GM12878 (cell line): ENCODE data around the gene GAB1. TPM values are rescaled to one million over a fixed set of nuclear protein-coding genes. Genes with fewer than 3 reads are reported as not detected.

ENCODE experiments used
- ATAC-seq: fragments of 200-7000 bp; cut with Tn5 transposase; 3 replicates; pipeline ENCODE4 v1.9.1; 2020; ENCODE audit warnings: mild to moderate bottlenecking, moderate library complexity
- BruUV-seq: library from RNA; stranded (reverse); fragments of 400-500 nt; replicated peaks from 2 replicates; lab custom pipeline; 2021; lab: Mats Ljungman, UMichigan
- CTCF ChIA-PET: fragments of 300-600 bp; sonication (Branson Sonifier 250); formaldehyde crosslinking; extraction: SDS; loops from one replicate; lab custom pipeline; 2021; ENCODE audit warnings: inconsistent platforms; lab: Yijun Ruan, JAX
- POLR2A ChIA-PET: fragments of 350-600 bp; formaldehyde crosslinking; extraction: SDS; loops from one replicate; lab custom pipeline; 2021; ENCODE audit warnings: inconsistent platforms; lab: Charles Lee
- RAD21 ChIA-PET: fragments of 300-600 bp; sonication (Branson Sonifier 250); formaldehyde crosslinking; loops from one replicate; lab custom pipeline; 2023; ENCODE audit warnings: antibody characterized with exemption; ENCODE audit not compliant: unreplicated experiment; lab: Charles Lee
- SMC1A ChIA-PET: fragments of 300-600 bp; sonication (Branson Sonifier 250); formaldehyde crosslinking; loops from one replicate; lab custom pipeline; 2023; ENCODE audit not compliant: unreplicated experiment, uncharacterized antibody; lab: Charles Lee
- DNase-seq: peaks from one replicate; pipeline ENCODE4 v3.0.0-alpha.2; 2011; ENCODE audit warnings: low read depth, low spot score
- FAIRE-seq: peaks from 3 replicates; lab custom pipeline; 2011; peaks lifted over from hg19 to GRCh38; lab: Jason Lieb, UNC
- H2AFZ ChIP-seq: 2 replicates; pipeline ENCODE4 v1.6.0; 2011; ENCODE audit warnings: low read depth, low read length, control low read depth; ENCODE audit not compliant: control insufficient read depth
- H3K27ac ChIP-seq: 2 replicates; pipeline ENCODE4 v1.5.1; 2011; ENCODE audit warnings: control low read depth; ENCODE audit not compliant: control insufficient read depth, insufficient read depth
- H3K27me3 ChIP-seq, 2 experiments: replicated peaks in 1 of 2; 2 replicates each; pipeline versions ENCODE4 v1.6.0 to v1.6.1; 2011; ENCODE audit warnings: low read length in 1 of 2; ENCODE audit not compliant: control insufficient read depth in 2 of 2, insufficient read depth in 2 of 2
- H3K36me3 ChIP-seq, 2 experiments: 2 replicates each; pipeline ENCODE4 v1.5.1; 2011; ENCODE audit warnings: low read length in 1 of 2; ENCODE audit not compliant: control insufficient read depth in 2 of 2, insufficient read depth in 2 of 2
- H3K4me1 ChIP-seq: 2 replicates; pipeline ENCODE4 v1.6.1; 2011; ENCODE audit warnings: mild to moderate bottlenecking, low read length, moderate library complexity, mixed read lengths; ENCODE audit not compliant: control insufficient read depth, insufficient read depth
- H3K4me2 ChIP-seq: 2 replicates; pipeline ENCODE4 v1.6.0; 2011; ENCODE audit warnings: control low read depth; ENCODE audit not compliant: control insufficient read depth, insufficient read depth
- H3K4me3 ChIP-seq: fragments of 200-600 bp; sonication (generic); 2 replicates; pipeline ENCODE4 v1.5.1; 2016
- H3K79me2 ChIP-seq: 2 replicates; pipeline ENCODE4 v1.6.0; 2011; ENCODE audit warnings: low read length; ENCODE audit not compliant: control insufficient read depth, insufficient read depth
- H3K9ac ChIP-seq: 2 replicates; pipeline ENCODE4 v1.8.0; 2011; ENCODE audit warnings: low read length, control low read depth, mixed read lengths; ENCODE audit not compliant: control insufficient read depth, insufficient read depth
- H3K9me3 ChIP-seq: replicated peaks from 3 replicates; pipeline ENCODE4 v1.5.1; 2011; ENCODE audit warnings: mild to moderate bottlenecking, low read length; ENCODE audit not compliant: control insufficient read depth, insufficient read depth
- H4K20me1 ChIP-seq: 2 replicates; pipeline ENCODE4 v1.6.0; 2011; ENCODE audit not compliant: control insufficient read depth, insufficient read depth
- ATF7 ChIP-seq: fragments of 450-650 bp; IDR thresholded peaks from 2 replicates; pipeline ENCODE4 v1.6.1; 2016; ENCODE audit warnings: low read depth, mild to moderate bottlenecking
- SUPT20H ChIP-seq: IDR thresholded peaks from 2 replicates; pipeline ENCODE4 v1.6.1; 2011; ENCODE audit warnings: low read depth, mild to moderate bottlenecking, low read length, moderate library complexity, borderline replicate concordance; ENCODE audit not compliant: control insufficient read depth
- YBX1 ChIP-seq: fragments of 450-650 bp; IDR thresholded peaks from 2 replicates; pipeline ENCODE4 v1.6.1; 2016; ENCODE audit warnings: antibody characterized with exemption
- WGBS: methylation state at CpG from one replicate; pipeline ENCODE4 v1.1.6; 2016; ENCODE audit warnings: low lambda C conversion rate; ENCODE audit not compliant: insufficient replicate concordance, insufficient coverage; ENCODE audit errors: missing lambda C conversion rate; 5-methylcytosine and 5-hydroxymethylcytosine counted together
- in situ Hi-C: fragments of 300-500 bp; cut with MboI; formaldehyde crosslinking; loops from 9 replicates; pipeline ENCODE4 v1.14.3; 2018; ENCODE audit warnings: mixed read lengths
- intact Hi-C: fragments of 100-400 bp; cut with micrococcal nuclease; formaldehyde crosslinking; loops from one replicate; pipeline ENCODE4 v1.14.2; 2022; ENCODE audit not compliant: unreplicated experiment
- polyA plus RNA-seq, 11 experiments: library from polyadenylated mRNA; depleted of rRNA in 4 of 11; unstranded in 6 of 11; stranded (reverse) in 5 of 11; fragments of >200 nt; fragmentation: Nextera tagmentation in 4 of 11; fragmentation: Illumina TruSeq in 1 of 11; extraction: Ambion mirVana in 4 of 11; extraction: Trizol in 1 of 11; gene quantifications; 1 replicate in 1 of 11; 2 replicates in 10 of 11; pipeline versions ENCODE4 v1.2.1 to v1.2.3, GENCODE V29; 2011 to 2016; ENCODE audit warnings: inconsistent platforms in 2 of 11, missing spikeins in 2 of 11, low read depth in 1 of 11
- total RNA-seq, 4 experiments: library from RNA; depleted of rRNA in 3 of 4; stranded (reverse); fragments of >200 nt in 3 of 4; fragmentation: Illumina TruSeq in 1 of 4; extraction: Trizol in 1 of 4; gene quantifications; 2 replicates each; pipeline versions ENCODE4 v1.2.1 to v1.2.3, GENCODE V29; 2013 to 2021
- TF ChIP-seq, protein P1 (sequence below): fragments of 450-650 bp; IDR thresholded peaks from 2 replicates; pipeline ENCODE4 v1.6.1; 2016; ENCODE audit warnings: mild to moderate bottlenecking
- TF ChIP-seq, protein P2 (sequence below): fragments of 450-650 bp; IDR thresholded peaks from 2 replicates; pipeline ENCODE4 v1.6.1; 2016; ENCODE audit warnings: mild to moderate bottlenecking
- TF ChIP-seq, protein P3 (sequence below): IDR thresholded peaks from 2 replicates; pipeline ENCODE4 v1.6.1; 2012; ENCODE audit warnings: low read depth, low read length, improper control_type of control experiment
- TF ChIP-seq, protein P4 (sequence below): IDR thresholded peaks from 2 replicates; pipeline ENCODE4 v1.6.1; 2012; ENCODE audit warnings: mild to moderate bottlenecking, low read depth, low read length

Gene GAB1
- total and polyA plus RNA-seq, 10 of the 15 experiments (the other 5 are each of a cell fraction or from before 2014, with no cell fraction given): 0.37 to 5.3 (median 3.2) TPM

DNA sequence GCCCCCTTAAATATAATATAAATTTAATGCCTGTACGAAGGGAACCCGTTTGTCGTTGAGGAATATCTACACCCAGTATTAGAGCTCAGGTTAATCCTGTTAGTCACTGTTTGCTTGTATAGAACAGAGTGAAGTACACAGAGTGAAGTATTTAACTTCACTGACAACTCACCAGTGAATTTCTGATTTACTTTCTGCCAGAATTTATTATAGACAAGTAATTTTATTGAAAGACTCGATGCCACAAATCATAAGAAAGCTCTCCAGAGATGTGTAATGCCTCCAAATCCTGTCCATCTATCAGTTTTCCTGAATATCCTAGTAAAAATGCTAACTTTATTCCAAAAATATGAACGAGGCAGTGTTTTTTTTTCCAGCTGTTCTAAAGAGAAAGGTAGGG lies 1.6 kb downstream of the GAB1 start:
- BruUV-seq: no TSS peak
- ATAC-seq (no peak), DNase-seq (no peak)
- peaks cover 2% of the 10 kb centered on the region; the same call in 1 of the 2 replicates for H4K20me1 ChIP-seq
- CTCF ChIA-PET: interaction anchor here (0.9 to 4.1 kb wide), 8 partner anchors 15 to 222 kb away, joined by 3 to 38 read pairs (median 6); no protein-coding TSS in a partner anchor
- no peak for TF ChIP-seq YBX1
- TF ChIP-seq, protein P1, sequence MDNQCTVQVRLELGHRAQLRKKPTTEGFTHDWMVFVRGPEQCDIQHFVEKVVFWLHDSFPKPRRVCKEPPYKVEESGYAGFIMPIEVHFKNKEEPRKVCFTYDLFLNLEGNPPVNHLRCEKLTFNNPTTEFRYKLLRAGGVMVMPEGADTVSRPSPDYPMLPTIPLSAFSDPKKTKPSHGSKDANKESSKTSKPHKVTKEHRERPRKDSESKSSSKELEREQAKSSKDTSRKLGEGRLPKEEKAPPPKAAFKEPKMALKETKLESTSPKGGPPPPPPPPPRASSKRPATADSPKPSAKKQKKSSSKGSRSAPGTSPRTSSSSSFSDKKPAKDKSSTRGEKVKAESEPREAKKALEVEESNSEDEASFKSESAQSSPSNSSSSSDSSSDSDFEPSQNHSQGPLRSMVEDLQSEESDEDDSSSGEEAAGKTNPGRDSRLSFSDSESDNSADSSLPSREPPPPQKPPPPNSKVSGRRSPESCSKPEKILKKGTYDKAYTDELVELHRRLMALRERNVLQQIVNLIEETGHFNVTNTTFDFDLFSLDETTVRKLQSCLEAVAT: 0 out of 2 replicates have a peak, but pooled peaks have one; percentile 16
- TF ChIP-seq, all 136 proteins: peak for 1
- Histone ChIP-seq H3K9me3 (no peaks in the 10 kb centered on the region), H3K9ac (no peak overlapping the region), H3K27me3 (0 out of 4 replicates have a peak, but pooled peaks cover 1 to 3% of the 10 kb centered on the region in 2 experiments), H3K4me3 (no peak overlapping the region), H3K4me1 (no peaks in the 10 kb centered on the region; the same call in 1 of the 2 replicates), H3K79me2 (no peaks in the 10 kb centered on the region; the same call in 1 of the 2 replicates), H3K4me2 (no peak overlapping the region), H2AFZ (no peak overlapping the region), H3K27ac (no peak overlapping the region), H3K36me3 (no peaks in the 10 kb centered on the region)
- intact Hi-C loops (loop anchor here (5.0 kb wide), 2 partner anchors 144 to 151 kb away; no protein-coding TSS in a partner anchor), in situ Hi-C loops (no loop called here)
- FAIRE-seq: no peak
- WGBS: 62% methylated on average over 5 of the region's 5 CpGs
- SMC1A ChIA-PET: interaction anchor here (0.8 to 8.0 kb wide), 8 partner anchors 10 to 80 kb away, joined by 3 to 62 read pairs (median 10); no protein-coding TSS in a partner anchor
- RAD21 ChIA-PET: interaction anchor here (0.9 to 5.7 kb wide), 5 partner anchors 10 to 64 kb away, joined by 3 to 61 read pairs (median 16); no protein-coding TSS in a partner anchor
- POLR2A ChIA-PET: interaction anchor here (0.7 to 9.7 kb wide), 5 partner anchors 17 to 122 kb away, joined by 3 to 94 read pairs (median 12); no protein-coding TSS in a partner anchor

DNA sequence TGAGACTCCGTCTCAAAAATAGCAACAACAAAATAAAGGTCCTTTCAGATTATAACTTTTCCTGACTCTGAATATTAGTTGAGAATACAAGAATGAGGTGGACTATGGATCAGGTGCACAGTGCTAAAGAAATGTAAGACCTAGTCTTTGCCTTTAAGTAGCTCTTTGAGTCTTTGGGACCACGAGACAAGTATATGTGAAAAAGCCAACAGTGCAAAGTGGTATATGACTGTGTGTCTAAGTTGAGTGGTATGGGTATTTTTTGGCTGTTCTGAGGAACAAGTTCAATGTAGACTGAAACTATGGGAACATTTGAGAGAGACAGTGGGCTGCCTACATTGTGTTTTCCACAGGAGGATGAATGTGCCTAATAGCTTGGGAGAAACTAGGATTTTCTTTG lies 2.8 kb downstream of the GAB1 start:
- no peak overlapping the region for H3K9ac ChIP-seq
- DNase-seq (no peak), FAIRE-seq (no peak), ATAC-seq (no peak)
- CTCF ChIA-PET: interaction anchor here (1.2 to 4.1 kb wide), 5 partner anchors 8 to 79 kb away, joined by 3 to 38 read pairs (median 9); no protein-coding TSS in a partner anchor
- peaks cover 2% of the 10 kb centered on the region; the same call in 1 of the 2 replicates for H4K20me1 ChIP-seq
- 0 out of 4 replicates have a peak, but pooled peaks cover 1 to 2% of the 10 kb centered on the region in 2 experiments for H3K27me3 ChIP-seq
- WGBS: 56% methylated on average over 2 of the region's 2 CpGs
- intact Hi-C loops: loop anchor here (5.0 kb wide), 2 partner anchors 143 to 152 kb away; no protein-coding TSS in a partner anchor
- RAD21 ChIA-PET: interaction anchor here (1.7 to 6.8 kb wide), 4 partner anchors 9 to 58 kb away, joined by 4 to 63 read pairs (median 38); no protein-coding TSS in a partner anchor
- H2AFZ ChIP-seq: no peak overlapping the region
- in situ Hi-C loops: no loop called here
- H3K27ac ChIP-seq: no peak overlapping the region
- H3K36me3 ChIP-seq: no peaks in the 10 kb centered on the region
- no peak overlapping the region for H3K4me3 ChIP-seq
- H3K4me2 ChIP-seq: no peak overlapping the region
- H3K79me2 ChIP-seq: no peaks in the 10 kb centered on the region; the same call in 1 of the 2 replicates
- H3K4me1 ChIP-seq: no peaks in the 10 kb centered on the region; the same call in 1 of the 2 replicates
- SMC1A ChIA-PET: interaction anchor here (1.0 to 8.0 kb wide), 6 partner anchors 13 to 53 kb away, joined by 3 to 62 read pairs (median 30); no protein-coding TSS in a partner anchor
- H3K9me3 ChIP-seq: no peaks in the 10 kb centered on the region
- BruUV-seq: no TSS peak
- POLR2A ChIA-PET: interaction anchor here (0.7 to 9.7 kb wide), 3 partner anchors 15 to 173 kb away, joined by 3 to 94 read pairs (median 7); no protein-coding TSS in a partner anchor
- TF ChIP-seq, protein P2, sequence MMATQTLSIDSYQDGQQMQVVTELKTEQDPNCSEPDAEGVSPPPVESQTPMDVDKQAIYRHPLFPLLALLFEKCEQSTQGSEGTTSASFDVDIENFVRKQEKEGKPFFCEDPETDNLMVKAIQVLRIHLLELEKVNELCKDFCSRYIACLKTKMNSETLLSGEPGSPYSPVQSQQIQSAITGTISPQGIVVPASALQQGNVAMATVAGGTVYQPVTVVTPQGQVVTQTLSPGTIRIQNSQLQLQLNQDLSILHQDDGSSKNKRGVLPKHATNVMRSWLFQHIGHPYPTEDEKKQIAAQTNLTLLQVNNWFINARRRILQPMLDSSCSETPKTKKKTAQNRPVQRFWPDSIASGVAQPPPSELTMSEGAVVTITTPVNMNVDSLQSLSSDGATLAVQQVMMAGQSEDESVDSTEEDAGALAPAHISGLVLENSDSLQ: no peak
- TF ChIP-seq SUPT20H: no peak
- no peak for TF ChIP-seq ATF7
- TF ChIP-seq, protein P3, sequence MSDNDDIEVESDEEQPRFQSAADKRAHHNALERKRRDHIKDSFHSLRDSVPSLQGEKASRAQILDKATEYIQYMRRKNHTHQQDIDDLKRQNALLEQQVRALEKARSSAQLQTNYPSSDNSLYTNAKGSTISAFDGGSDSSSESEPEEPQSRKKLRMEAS: no peak
- TF ChIP-seq, protein P4, sequence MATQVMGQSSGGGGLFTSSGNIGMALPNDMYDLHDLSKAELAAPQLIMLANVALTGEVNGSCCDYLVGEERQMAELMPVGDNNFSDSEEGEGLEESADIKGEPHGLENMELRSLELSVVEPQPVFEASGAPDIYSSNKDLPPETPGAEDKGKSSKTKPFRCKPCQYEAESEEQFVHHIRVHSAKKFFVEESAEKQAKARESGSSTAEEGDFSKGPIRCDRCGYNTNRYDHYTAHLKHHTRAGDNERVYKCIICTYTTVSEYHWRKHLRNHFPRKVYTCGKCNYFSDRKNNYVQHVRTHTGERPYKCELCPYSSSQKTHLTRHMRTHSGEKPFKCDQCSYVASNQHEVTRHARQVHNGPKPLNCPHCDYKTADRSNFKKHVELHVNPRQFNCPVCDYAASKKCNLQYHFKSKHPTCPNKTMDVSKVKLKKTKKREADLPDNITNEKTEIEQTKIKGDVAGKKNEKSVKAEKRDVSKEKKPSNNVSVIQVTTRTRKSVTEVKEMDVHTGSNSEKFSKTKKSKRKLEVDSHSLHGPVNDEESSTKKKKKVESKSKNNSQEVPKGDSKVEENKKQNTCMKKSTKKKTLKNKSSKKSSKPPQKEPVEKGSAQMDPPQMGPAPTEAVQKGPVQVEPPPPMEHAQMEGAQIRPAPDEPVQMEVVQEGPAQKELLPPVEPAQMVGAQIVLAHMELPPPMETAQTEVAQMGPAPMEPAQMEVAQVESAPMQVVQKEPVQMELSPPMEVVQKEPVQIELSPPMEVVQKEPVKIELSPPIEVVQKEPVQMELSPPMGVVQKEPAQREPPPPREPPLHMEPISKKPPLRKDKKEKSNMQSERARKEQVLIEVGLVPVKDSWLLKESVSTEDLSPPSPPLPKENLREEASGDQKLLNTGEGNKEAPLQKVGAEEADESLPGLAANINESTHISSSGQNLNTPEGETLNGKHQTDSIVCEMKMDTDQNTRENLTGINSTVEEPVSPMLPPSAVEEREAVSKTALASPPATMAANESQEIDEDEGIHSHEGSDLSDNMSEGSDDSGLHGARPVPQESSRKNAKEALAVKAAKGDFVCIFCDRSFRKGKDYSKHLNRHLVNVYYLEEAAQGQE: no peak
